Measurements from ENCODE around the gene CRB1.

The CRB1 gene

GRCh38 chr1:197307551-197307950, 39.5 kb downstream of the CRB1 start:
- TF ChIP-seq BACH2 (CRISPR knock-in tag; IDR thresholded peaks at IDR 0.05; ENCODE audit: borderline replicate concordance): no peak
- TF ChIP-seq ZNF70 (CRISPR knock-in tag; IDR thresholded peaks at IDR 0.05): no peak
- no peak for TF ChIP-seq TSHZ2 (CRISPR knock-in tag; IDR thresholded peaks at IDR 0.05)
- TF ChIP-seq ARNTL (CRISPR knock-in tag; IDR thresholded peaks at IDR 0.05; ENCODE audit: borderline replicate concordance, low read depth): no peak
- TF ChIP-seq OSR1 (CRISPR knock-in tag; IDR thresholded peaks at IDR 0.05): no peak
- no peak for TF ChIP-seq PPARA (CRISPR knock-in tag; IDR thresholded peaks at IDR 0.05; ENCODE audit: borderline replicate concordance)
- ATAC-seq: no peak

- ATAC-seq: no peak
- TF ChIP-seq OSR1 (CRISPR knock-in tag; IDR thresholded peaks at IDR 0.05) (no peak), ZNF8 (CRISPR knock-in tag; IDR thresholded peaks at IDR 0.05) (no peak), SNAI2 (CRISPR knock-in tag; IDR thresholded peaks at IDR 0.05) (no peak), ZFP30 (CRISPR knock-in tag; IDR thresholded peaks at IDR 0.05) (no peak), BACH2 (CRISPR knock-in tag; IDR thresholded peaks at IDR 0.05; ENCODE audit: borderline replicate concordance) (no peak), ISL1 (CRISPR knock-in tag; IDR thresholded peaks at IDR 0.05) (no peak), TSHZ2 (CRISPR knock-in tag; IDR thresholded peaks at IDR 0.05) (no peak), ZNF565 (CRISPR knock-in tag; conservative IDR thresholded peaks at IDR 0.05; ENCODE audit: low read depth) (no peak), ESRRG (CRISPR knock-in tag; IDR thresholded peaks at IDR 0.05) (no peak)
- TF ChIP-seq, protein P1, sequence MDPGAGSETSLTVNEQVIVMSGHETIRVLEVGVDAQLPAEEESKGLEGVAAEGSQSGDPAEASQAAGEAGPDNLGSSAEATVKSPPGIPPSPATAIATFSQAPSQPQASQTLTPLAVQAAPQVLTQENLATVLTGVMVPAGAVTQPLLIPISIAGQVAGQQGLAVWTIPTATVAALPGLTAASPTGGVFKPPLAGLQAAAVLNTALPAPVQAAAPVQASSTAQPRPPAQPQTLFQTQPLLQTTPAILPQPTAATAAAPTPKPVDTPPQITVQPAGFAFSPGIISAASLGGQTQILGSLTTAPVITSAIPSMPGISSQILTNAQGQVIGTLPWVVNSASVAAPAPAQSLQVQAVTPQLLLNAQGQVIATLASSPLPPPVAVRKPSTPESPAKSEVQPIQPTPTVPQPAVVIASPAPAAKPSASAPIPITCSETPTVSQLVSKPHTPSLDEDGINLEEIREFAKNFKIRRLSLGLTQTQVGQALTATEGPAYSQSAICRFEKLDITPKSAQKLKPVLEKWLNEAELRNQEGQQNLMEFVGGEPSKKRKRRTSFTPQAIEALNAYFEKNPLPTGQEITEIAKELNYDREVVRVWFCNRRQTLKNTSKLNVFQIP (CRISPR knock-in tag; IDR thresholded peaks at IDR 0.05; ENCODE audit: borderline replicate concordance, low read depth): no peak
- TF ChIP-seq, protein P2, sequence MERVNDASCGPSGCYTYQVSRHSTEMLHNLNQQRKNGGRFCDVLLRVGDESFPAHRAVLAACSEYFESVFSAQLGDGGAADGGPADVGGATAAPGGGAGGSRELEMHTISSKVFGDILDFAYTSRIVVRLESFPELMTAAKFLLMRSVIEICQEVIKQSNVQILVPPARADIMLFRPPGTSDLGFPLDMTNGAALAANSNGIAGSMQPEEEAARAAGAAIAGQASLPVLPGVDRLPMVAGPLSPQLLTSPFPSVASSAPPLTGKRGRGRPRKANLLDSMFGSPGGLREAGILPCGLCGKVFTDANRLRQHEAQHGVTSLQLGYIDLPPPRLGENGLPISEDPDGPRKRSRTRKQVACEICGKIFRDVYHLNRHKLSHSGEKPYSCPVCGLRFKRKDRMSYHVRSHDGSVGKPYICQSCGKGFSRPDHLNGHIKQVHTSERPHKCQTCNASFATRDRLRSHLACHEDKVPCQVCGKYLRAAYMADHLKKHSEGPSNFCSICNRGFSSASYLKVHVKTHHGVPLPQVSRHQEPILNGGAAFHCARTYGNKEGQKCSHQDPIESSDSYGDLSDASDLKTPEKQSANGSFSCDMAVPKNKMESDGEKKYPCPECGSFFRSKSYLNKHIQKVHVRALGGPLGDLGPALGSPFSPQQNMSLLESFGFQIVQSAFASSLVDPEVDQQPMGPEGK (CRISPR knock-in tag; IDR thresholded peaks at IDR 0.05; ENCODE audit: borderline replicate concordance): no peak
- TF ChIP-seq, protein P3, sequence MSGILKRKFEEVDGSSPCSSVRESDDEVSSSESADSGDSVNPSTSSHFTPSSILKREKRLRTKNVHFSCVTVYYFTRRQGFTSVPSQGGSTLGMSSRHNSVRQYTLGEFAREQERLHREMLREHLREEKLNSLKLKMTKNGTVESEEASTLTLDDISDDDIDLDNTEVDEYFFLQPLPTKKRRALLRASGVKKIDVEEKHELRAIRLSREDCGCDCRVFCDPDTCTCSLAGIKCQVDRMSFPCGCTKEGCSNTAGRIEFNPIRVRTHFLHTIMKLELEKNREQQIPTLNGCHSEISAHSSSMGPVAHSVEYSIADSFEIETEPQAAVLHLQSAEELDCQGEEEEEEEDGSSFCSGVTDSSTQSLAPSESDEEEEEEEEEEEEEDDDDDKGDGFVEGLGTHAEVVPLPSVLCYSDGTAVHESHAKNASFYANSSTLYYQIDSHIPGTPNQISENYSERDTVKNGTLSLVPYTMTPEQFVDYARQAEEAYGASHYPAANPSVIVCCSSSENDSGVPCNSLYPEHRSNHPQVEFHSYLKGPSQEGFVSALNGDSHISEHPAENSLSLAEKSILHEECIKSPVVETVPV (CRISPR knock-in tag; IDR thresholded peaks at IDR 0.05): no peak
Measured at GRCh38 chr1:197311081-197311480, 43.0 kb downstream of the CRB1 start.

- ATAC-seq: no peak
- no peak for TF ChIP-seq ZFP3 (CRISPR knock-in tag; IDR thresholded peaks at IDR 0.05)
- no peak for TF ChIP-seq ZNF565 (CRISPR knock-in tag; conservative IDR thresholded peaks at IDR 0.05; ENCODE audit: low read depth)
- no peak for TF ChIP-seq ZNF8 (CRISPR knock-in tag; IDR thresholded peaks at IDR 0.05)
- TF ChIP-seq TCF4 (CRISPR knock-in tag; IDR thresholded peaks at IDR 0.05; ENCODE audit: borderline replicate concordance): no peak
- TF ChIP-seq SNAI2 (CRISPR knock-in tag; IDR thresholded peaks at IDR 0.05): no peak
- TF ChIP-seq, protein P1 (CRISPR knock-in tag; IDR thresholded peaks at IDR 0.05; ENCODE audit: borderline replicate concordance, low read depth): no peak
- no peak for TF ChIP-seq ZNF70 (CRISPR knock-in tag; IDR thresholded peaks at IDR 0.05)
- TF ChIP-seq OSR1 (CRISPR knock-in tag; IDR thresholded peaks at IDR 0.05): no peak
- TF ChIP-seq, protein P3 (CRISPR knock-in tag; IDR thresholded peaks at IDR 0.05): no peak
- TF ChIP-seq ISL1 (CRISPR knock-in tag; IDR thresholded peaks at IDR 0.05): no peak
- TF ChIP-seq, protein P2 (CRISPR knock-in tag; IDR thresholded peaks at IDR 0.05; ENCODE audit: borderline replicate concordance): no peak
- TF ChIP-seq CSDC2 (CRISPR knock-in tag; IDR thresholded peaks at IDR 0.05): no peak
- no peak for TF ChIP-seq ARNTL (CRISPR knock-in tag; IDR thresholded peaks at IDR 0.05; ENCODE audit: borderline replicate concordance, low read depth)
- no peak for TF ChIP-seq ESRRG (CRISPR knock-in tag; IDR thresholded peaks at IDR 0.05)
- TF ChIP-seq GLIS3 (CRISPR knock-in tag; IDR thresholded peaks at IDR 0.05): no peak
Measured at GRCh38 chr1:197312163-197312562, 44.1 kb downstream of the CRB1 start.

Data from SK-N-SH treated with all-trans-retinoic acid at 6 μM for 48 hours (cell line).